GM23248 (cell line): Measurements from ENCODE around the gene CAPRIN2. TPM values are rescaled to one million over a fixed set of nuclear protein-coding genes. Genes with fewer than 3 reads are reported as not detected.

Experiments
- DNase-seq: peaks from one replicate; pipeline ENCODE4 v3.0.0-alpha.2; 2015
- H2AFZ ChIP-seq: fragments of 200-600 bp; sonication (generic); 2 replicates; pipeline ENCODE4 v1.6.1; 2016; ENCODE audit warnings: antibody characterized with exemption
- H3F3A ChIP-seq: fragments of 200-600 bp; sonication (generic); 2 replicates; pipeline ENCODE4 v1.6.1; 2016; ENCODE audit warnings: mild to moderate bottlenecking, antibody characterized with exemption, mixed run types; ENCODE audit not compliant: insufficient read depth
- H3K27ac ChIP-seq: fragments of 200-600 bp; sonication (generic); 2 replicates; pipeline ENCODE4 v1.5.1; 2016; ENCODE audit warnings: mild to moderate bottlenecking
- H3K27me3 ChIP-seq: fragments of 200-600 bp; sonication (generic); replicated peaks from 2 replicates; pipeline ENCODE4 v1.6.1; 2016; ENCODE audit warnings: mild to moderate bottlenecking; ENCODE audit not compliant: insufficient read depth
- H3K36me3 ChIP-seq: fragments of 200-600 bp; sonication (generic); 2 replicates; pipeline ENCODE4 v1.6.1; 2016; ENCODE audit warnings: low read depth, mild to moderate bottlenecking
- H3K4me1 ChIP-seq: fragments of 200-600 bp; sonication (generic); 2 replicates; pipeline ENCODE4 v1.6.1; 2016; ENCODE audit warnings: mild to moderate bottlenecking; ENCODE audit not compliant: insufficient read depth
- H3K4me2 ChIP-seq: fragments of 200-600 bp; sonication (generic); one replicate; pipeline ENCODE4 v1.6.1; 2016; ENCODE audit warnings: mild to moderate bottlenecking; ENCODE audit not compliant: unreplicated experiment
- H3K4me3 ChIP-seq: fragments of 200-600 bp; sonication (generic); 2 replicates; pipeline ENCODE4 v1.5.1; 2016; ENCODE audit warnings: mild to moderate bottlenecking
- H3K79me2 ChIP-seq: fragments of 200-600 bp; sonication (generic); 2 replicates; pipeline ENCODE4 v1.6.1; 2016; ENCODE audit warnings: mild to moderate bottlenecking; ENCODE audit not compliant: insufficient read depth
- H3K9ac ChIP-seq: fragments of 200-600 bp; sonication (generic); 2 replicates; pipeline ENCODE4 v1.6.1; 2016; ENCODE audit warnings: mild to moderate bottlenecking
- H3K9me2 ChIP-seq: fragments of 200-600 bp; sonication (generic); 2 replicates; pipeline ENCODE4 v1.6.1; 2016; ENCODE audit warnings: mixed run types, mild to moderate bottlenecking, moderate library complexity; ENCODE audit not compliant: insufficient read depth
- H3K9me3 ChIP-seq: fragments of 200-600 bp; sonication (generic); one replicate; pipeline ENCODE4 v1.6.1; 2017; ENCODE audit warnings: low read depth
- H4K20me1 ChIP-seq: fragments of 200-600 bp; sonication (generic); 2 replicates; pipeline ENCODE4 v1.6.0; 2016; ENCODE audit not compliant: insufficient read depth
- EZH2 ChIP-seq: fragments of 200-600 bp; sonication (generic); IDR thresholded peaks from 2 replicates; pipeline ENCODE4 v1.6.1; 2018; ENCODE audit warnings: antibody characterized with exemption, mild to moderate bottlenecking; ENCODE audit not compliant: insufficient read depth, poor library complexity, severe bottlenecking
- EZH2phosphoT487 ChIP-seq: fragments of 200-600 bp; sonication (generic); IDR thresholded peaks from 2 replicates; pipeline ENCODE4 v1.6.1; 2018; ENCODE audit warnings: antibody characterized with exemption, moderate library complexity, mild to moderate bottlenecking, low read depth; ENCODE audit not compliant: insufficient read depth
- WGBS, 2 experiments: methylation state at CpG; one replicate each; pipeline ENCODE4 v1.1.6; 2015 to 2017; ENCODE audit warnings: low lambda C conversion rate in 2 of 2, low coverage in 1 of 2; ENCODE audit errors: missing lambda C conversion rate in 2 of 2; 5-methylcytosine and 5-hydroxymethylcytosine counted together
- in situ Hi-C: fragments of 300-500 bp; cut with MboI; formaldehyde crosslinking; loops from 2 replicates; pipeline ENCODE4 v1.15.0; 2020
- polyA plus RNA-seq: library from polyadenylated mRNA; unstranded; fragments of >200 nt; fragmentation: Nextera tagmentation; extraction: Ambion mirVana; gene quantifications from 2 replicates; pipeline ENCODE4 v1.2.1, GENCODE V29; 2016
- total RNA-seq: library from RNA; depleted of rRNA; stranded (reverse); fragments of >200 nt; shearing (Covaris generic); gene quantifications from 2 replicates; pipeline ENCODE4 v1.2.3, GENCODE V29; 2014

CAPRIN2 gene
- total and polyA plus RNA-seq, 2 experiments from 2014 or later: 20.1 to 33.0 TPM

DNA sequence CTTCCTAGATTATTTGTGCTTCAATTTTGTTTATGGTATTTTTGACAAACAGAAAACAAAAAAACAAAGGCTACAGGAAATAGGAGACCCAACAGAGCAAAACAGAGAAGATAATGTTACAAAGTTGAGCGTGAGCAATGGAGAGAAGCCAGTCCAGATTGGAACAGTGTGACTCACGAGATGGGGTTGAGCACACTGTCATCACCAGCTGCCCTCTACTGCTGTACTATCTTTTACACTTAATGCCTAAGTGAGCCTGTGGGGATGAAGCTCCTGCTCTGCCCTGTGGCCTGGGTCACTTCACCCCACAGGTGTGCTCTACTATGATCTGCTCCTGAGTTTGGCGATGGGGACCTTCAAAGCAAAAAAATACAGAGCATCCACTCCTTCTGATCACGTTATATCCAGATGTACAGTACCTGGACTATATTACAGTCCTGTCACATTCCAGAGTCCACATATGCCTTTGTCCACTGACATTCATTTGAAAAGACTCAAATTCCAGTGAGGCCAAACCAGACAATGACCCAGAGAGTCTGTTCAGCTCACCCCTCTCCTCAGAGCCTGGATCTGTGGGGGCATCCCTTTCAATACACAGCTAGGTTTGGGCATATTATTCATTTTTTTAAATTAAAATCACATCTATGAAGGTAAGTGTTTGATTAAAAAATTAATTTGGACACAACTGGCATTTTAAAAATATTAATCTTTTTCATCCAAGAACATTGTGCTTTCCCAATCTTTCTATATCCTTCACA lies 63.5 kb downstream of the CAPRIN2 start:
- H3K9me3 ChIP-seq: no peaks in the 10 kb centered on the region
- H3K4me3 ChIP-seq: peak overlapping the region; percentile 43
- 23 to 28% methylated on average over 4 of the region's 4 CpGs for WGBS, 2 experiments
- H3K27me3 ChIP-seq: no peaks in the 10 kb centered on the region
- H3K9me2 ChIP-seq: no peaks in the 10 kb centered on the region
- H3K4me1 ChIP-seq: peaks cover 47% of the 10 kb centered on the region
- H3K9ac ChIP-seq: peak overlapping the region; percentile 30; the same call in 1 of the 2 replicates
- H3K36me3 ChIP-seq: 0 out of 2 replicates have a peak, but pooled peaks cover 7% of the 10 kb centered on the region
- peak overlapping the region; percentile 86 for H3K4me2 ChIP-seq
- peak overlapping the region; percentile 60 for H3K27ac ChIP-seq
- no peak for TF ChIP-seq EZH2
- in situ Hi-C loops: no loop called here
- DNase-seq: peak; percentile 92
- peaks cover 90% of the 10 kb centered on the region for H3K79me2 ChIP-seq
- peaks cover 37% of the 10 kb centered on the region for H3F3A ChIP-seq
- H4K20me1 ChIP-seq: no peaks in the 10 kb centered on the region
- no peak overlapping the region for H2AFZ ChIP-seq

DNA sequence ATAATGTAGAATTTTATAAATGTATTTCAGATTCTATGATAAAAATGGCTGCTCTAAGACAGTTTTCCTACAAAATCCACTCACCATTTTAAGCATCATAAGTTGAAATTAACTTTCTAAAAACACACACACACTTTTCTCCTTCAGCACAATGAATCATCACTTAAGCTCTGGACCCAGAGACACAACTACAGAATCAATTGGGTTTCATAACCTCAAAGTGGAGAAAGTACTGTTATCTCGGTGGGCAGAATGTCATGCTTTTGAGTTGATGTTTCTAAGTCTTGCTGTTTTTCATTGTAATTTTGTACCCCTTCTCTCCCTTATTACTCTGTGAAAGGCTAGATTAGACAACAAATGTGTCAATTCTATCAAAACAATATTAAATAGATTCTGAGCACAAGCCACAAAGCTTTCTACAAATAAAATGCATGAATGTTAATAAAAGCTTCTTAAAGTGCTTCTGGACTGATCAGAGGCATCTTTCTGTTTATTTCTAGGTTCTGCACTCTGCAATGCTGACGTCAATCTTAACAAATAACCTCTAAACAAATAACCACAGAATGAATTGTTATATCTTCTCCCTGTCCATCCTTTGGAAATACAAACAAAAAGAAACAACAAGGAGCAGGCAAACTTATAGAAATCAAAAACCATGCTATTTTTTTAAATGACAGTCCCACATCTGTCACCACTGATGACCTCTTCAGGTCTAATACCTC lies 67.3 kb downstream of the CAPRIN2 start:
- peak; percentile 47 for DNase-seq
- peak overlapping the region; percentile 2 for H3K4me2 ChIP-seq

DNA sequence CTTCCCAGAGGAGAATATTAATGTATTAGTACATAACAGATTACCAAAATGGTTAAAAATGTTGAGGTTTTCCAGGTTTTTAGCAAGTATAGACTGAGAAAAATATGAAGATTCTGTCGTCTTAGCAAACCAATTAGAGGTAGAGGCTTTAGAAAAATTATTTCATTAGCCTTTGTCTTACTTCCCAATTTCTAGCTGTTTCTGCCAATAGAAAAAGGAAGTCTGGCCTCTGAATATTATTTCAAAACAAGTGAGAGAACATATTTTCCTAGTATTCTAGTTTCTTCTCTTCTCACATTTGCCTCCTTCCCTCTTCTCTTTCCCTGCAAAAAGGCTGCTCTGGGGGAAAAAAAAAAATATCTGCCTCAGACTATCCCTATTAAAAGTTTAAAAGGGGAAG lies 75.5 kb downstream of the CAPRIN2 start:
- Histone ChIP-seq H3K27ac (no peak overlapping the region), H3K9me3 (no peaks in the 10 kb centered on the region), H3K9ac (no peak overlapping the region), H3K4me1 (no peaks in the 10 kb centered on the region), H3K27me3 (no peaks in the 10 kb centered on the region), H3K79me2 (no peaks in the 10 kb centered on the region), H4K20me1 (no peaks in the 10 kb centered on the region), H3K36me3 (peaks cover 43% of the 10 kb centered on the region), H2AFZ (no peak overlapping the region), H3K9me2 (no peaks in the 10 kb centered on the region), H3K4me3 (no peak overlapping the region), H3F3A (no peaks in the 10 kb centered on the region), H3K4me2 (no peak overlapping the region)
- WGBS, 2 experiments: 100% methylated on average over 1 of the region's 1 CpG
- in situ Hi-C loops: no loop called here
- DNase-seq: no peak
- TF ChIP-seq EZH2phosphoT487 (no peak), EZH2 (no peak)

More for the DNA sequence above, 67.3 kb downstream of the CAPRIN2 start:
- peaks cover 14% of the 10 kb centered on the region; the same call in 1 of the 2 replicates for H3K36me3 ChIP-seq
- H2AFZ ChIP-seq: no peak overlapping the region
- no peak overlapping the region for H3K9ac ChIP-seq
- no peaks in the 10 kb centered on the region for H3K9me3 ChIP-seq
- no peak overlapping the region for H3K4me3 ChIP-seq
- TF ChIP-seq EZH2phosphoT487: no peak
- TF ChIP-seq EZH2: no peak
- WGBS, 2 experiments: 91 to 95% methylated on average over 2 of the region's 2 CpGs
- in situ Hi-C loops: no loop called here
- no peaks in the 10 kb centered on the region for H4K20me1 ChIP-seq
- H3K27ac ChIP-seq: 0 out of 2 replicates have a peak overlapping the region, but pooled peaks have one; percentile 9
- H3K4me1 ChIP-seq: peaks cover 27% of the 10 kb centered on the region
- H3F3A ChIP-seq: peaks cover 19% of the 10 kb centered on the region
- H3K27me3 ChIP-seq: no peaks in the 10 kb centered on the region
- peaks cover 71% of the 10 kb centered on the region for H3K79me2 ChIP-seq
- H3K9me2 ChIP-seq: no peaks in the 10 kb centered on the region

DNA sequence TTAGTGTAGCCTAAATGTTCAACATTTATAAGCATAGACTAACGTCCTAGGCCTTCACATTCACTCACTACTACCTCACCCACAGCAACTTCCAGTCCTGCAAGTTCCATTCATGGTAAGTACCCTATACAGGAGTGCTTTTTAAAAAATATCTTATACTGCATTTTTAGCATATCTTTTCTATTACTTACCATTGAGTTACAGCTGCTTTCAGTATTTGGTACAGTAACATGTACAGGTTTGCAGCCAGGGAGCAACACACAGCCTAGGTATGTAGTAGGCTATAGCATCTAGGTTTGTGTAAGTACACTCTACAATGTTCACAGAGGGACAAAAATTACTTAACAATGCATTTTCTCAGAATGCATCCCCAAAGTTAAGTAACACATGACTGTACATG lies 76.5 kb downstream of the CAPRIN2 start:
- TF ChIP-seq EZH2 (no peak), EZH2phosphoT487 (no peak)
- Histone ChIP-seq H3K4me3 (no peak overlapping the region), H3K27me3 (no peaks in the 10 kb centered on the region), H3K9ac (no peak overlapping the region), H3K36me3 (peaks cover 47% of the 10 kb centered on the region), H4K20me1 (no peaks in the 10 kb centered on the region), H3K9me2 (no peaks in the 10 kb centered on the region), H3K4me2 (no peak overlapping the region), H3K27ac (no peak overlapping the region), H3K79me2 (no peaks in the 10 kb centered on the region), H3K9me3 (no peaks in the 10 kb centered on the region), H3F3A (no peaks in the 10 kb centered on the region), H2AFZ (no peak overlapping the region), H3K4me1 (no peaks in the 10 kb centered on the region)
- WGBS, 2 experiments: 83 to 100% methylated on average over 1 of the region's 1 CpG
- DNase-seq: no peak
- in situ Hi-C loops: no loop called here
